ENCODE data around the gene TNNT3. TPM values are rescaled to one million over a fixed set of nuclear protein-coding genes. Genes with fewer than 3 reads are reported as not detected.

Gene TNNT3
- total RNA-seq, 4 donors from 2014 or later, result 4.6 to 21.3 (median 14.4) TPM

DNA sequence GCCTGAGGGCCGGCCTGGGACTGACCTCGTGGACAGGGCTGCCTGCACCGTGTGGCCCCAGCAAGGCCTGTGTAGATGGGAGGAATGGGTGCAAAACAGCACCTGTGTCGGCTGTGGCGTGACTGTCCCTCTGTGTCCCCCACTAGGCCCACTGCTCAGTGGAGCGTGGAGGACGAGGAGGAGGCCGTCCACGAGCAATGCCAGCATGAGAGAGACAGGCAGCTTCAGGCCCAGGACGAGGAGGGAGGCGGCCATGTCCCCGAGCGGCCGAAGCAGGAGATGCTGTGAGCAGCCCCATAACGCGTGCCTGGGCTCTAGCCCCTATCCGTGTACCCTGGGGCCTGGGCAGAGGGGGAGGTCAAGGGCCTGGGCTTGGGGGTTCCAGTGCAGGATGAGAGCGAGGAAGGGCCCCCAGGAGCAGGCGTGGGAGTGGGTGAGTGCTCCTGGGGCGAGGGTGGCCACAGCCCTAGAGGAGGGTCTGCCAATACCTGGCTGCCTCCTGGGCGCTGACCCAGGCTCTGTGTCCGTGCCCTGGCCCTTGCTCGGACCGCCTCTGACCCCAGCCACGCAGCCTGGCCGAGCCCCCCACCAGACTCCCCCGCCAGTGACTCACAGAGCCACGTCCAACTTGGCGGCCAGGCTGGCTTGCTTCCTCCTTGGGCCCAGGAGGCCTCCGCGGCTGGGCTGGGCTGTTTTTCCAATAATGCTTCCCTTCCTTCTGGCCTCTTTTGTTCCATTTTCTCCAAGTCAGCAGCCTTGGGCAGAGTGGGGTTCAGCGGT, 39.4 kb upstream of the TNNT3 start:
- ATAC-seq (ENCODE audit: low FRiP score), result no peak
- TF ChIP-seq, protein P1, sequence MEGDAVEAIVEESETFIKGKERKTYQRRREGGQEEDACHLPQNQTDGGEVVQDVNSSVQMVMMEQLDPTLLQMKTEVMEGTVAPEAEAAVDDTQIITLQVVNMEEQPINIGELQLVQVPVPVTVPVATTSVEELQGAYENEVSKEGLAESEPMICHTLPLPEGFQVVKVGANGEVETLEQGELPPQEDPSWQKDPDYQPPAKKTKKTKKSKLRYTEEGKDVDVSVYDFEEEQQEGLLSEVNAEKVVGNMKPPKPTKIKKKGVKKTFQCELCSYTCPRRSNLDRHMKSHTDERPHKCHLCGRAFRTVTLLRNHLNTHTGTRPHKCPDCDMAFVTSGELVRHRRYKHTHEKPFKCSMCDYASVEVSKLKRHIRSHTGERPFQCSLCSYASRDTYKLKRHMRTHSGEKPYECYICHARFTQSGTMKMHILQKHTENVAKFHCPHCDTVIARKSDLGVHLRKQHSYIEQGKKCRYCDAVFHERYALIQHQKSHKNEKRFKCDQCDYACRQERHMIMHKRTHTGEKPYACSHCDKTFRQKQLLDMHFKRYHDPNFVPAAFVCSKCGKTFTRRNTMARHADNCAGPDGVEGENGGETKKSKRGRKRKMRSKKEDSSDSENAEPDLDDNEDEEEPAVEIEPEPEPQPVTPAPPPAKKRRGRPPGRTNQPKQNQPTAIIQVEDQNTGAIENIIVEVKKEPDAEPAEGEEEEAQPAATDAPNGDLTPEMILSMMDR (IDR thresholded peaks at IDR 0.05), result no peak
- DNase-seq (ENCODE audit: low spot score), result no peak

DNA sequence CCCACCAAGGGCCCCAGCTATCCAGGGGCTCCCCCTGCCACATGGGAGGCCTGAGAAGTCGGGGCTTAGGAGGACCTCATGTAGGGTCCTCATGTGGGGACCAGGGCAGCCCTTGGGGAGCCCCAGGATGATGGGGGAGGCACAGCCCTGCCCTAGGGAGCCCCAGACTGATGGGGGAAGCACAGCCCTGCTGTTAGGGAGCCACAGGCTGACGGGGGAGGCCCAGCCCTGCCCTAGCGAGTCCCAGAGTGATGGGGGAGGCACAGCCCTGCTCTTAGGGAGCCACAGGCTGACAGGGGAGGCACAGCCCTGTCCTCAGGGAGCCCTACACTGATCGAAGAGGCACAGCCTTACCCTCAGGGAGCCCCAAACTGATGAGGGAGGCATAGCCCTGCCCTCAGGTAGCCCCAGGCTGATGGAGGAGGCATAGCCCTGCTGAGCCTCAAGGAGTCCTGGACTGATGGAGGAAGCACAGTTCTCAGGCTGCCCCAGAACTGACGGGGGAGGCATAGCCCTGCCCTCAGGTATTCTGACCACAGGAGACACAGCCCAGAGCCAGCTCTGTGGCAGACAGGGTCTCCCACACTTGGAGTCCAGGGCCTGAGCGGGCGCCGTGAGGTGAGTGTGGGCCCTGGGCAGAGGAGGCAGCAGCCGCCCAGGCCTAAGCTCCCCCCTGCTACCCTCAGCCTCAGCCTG, 38.6 kb upstream of the TNNT3 start:
- TF ChIP-seq, protein P1 (IDR thresholded peaks at IDR 0.05), result no peak
- DNase-seq (ENCODE audit: low spot score), result no peak

DNA sequence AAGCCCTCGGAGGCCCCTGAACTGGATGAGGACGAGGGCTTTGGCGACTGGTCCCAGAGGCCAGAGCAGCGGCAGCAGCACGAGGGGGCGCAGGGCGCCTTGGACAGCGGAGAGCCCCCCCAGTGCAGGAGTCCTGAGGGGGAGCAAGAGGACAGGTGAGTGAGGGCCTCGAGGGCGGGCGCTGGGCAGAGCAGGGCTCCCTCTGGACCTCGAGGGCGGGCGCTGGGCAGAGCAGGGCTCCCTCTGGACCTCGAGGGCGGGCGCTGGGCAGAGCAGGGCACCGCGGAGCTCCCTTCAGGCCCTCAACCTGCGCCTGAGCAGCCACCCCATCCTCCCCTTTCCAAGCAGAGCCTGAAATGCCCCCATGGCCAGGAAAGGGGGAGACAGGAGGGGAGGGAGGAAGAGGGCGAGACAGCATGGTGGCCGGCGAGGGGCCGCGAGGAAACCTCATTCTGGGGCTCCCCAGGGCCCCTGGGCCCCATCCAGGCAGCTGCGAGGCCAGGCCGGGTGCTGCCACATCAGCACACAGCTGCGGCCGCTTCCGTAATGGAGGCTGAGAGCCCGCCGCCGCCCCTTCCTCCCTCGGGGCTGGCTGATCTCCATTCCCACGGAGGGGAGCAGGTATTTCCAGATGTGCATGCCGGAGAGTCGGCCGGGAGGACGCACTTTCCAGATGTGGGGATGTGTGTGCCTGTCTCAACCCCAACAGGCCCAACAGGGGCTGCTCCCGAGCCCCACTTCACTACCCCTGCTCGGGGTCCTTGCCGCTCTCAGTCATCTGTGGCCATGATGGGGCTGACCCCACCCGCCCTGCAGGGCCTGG, 37.9 kb upstream of the TNNT3 start:
- ATAC-seq (ENCODE audit: low FRiP score) (no peak), DNase-seq (ENCODE audit: low spot score) (no peak)
- TF ChIP-seq, protein P1 (IDR thresholded peaks at IDR 0.05), result no peak

More for the DNA sequence above, 38.6 kb upstream of the TNNT3 start:
- no peak for ATAC-seq (ENCODE audit: low FRiP score)

DNA sequence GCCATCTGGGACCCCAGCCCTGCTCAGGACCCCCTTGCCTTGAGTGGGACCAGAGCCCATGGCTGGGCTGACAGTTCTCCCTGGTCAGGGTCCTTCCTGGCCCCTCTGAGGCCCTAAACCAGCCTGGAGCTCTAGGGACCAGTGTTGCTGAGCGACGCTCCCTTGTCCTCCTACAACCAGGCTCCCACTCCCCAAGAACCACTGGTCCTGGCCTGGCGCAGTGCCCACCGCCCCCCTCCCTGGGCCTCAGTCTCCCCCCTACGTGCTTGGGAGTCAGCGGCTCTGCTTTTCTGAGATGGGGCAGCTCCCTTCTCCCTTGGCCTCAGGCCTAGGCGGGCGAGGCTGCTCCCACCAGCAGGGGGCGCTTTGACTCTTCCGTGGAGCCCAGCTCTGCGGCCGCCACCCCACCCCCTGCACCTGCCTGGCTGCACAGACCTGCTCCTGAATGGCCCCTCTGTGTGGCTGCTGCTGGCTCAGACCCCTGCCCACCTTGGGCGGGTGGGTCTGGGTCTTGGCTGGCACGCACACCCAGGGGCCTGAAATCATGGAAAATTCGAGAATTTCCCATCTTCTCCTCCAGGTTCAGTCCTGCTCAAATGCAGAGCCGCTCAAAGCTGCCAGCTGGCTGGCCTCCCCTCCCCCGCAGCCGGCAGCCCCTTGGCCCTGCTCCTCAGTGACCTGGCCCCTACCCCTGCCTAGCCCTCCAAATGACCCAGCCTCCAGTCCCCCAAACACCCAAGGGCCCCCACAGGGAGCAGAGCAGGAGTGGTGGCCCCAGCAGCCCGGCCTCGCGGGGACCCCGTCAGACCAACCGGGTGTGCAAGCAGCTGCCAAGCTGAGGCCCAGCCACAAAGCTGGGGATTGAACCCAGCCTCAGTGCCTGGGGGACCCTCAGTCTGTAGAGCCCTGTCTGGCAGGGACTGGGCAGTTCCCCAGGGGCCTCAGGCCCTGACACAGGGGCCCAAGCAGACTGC, 37.0 kb upstream of the TNNT3 start:
- ATAC-seq (ENCODE audit: low FRiP score), result peak; percentile 79
- TF ChIP-seq, protein P1 (IDR thresholded peaks at IDR 0.05), result peak in 1 of 3 donors; percentile 94
- peak; percentile 62 for DNase-seq (ENCODE audit: low spot score)

DNA sequence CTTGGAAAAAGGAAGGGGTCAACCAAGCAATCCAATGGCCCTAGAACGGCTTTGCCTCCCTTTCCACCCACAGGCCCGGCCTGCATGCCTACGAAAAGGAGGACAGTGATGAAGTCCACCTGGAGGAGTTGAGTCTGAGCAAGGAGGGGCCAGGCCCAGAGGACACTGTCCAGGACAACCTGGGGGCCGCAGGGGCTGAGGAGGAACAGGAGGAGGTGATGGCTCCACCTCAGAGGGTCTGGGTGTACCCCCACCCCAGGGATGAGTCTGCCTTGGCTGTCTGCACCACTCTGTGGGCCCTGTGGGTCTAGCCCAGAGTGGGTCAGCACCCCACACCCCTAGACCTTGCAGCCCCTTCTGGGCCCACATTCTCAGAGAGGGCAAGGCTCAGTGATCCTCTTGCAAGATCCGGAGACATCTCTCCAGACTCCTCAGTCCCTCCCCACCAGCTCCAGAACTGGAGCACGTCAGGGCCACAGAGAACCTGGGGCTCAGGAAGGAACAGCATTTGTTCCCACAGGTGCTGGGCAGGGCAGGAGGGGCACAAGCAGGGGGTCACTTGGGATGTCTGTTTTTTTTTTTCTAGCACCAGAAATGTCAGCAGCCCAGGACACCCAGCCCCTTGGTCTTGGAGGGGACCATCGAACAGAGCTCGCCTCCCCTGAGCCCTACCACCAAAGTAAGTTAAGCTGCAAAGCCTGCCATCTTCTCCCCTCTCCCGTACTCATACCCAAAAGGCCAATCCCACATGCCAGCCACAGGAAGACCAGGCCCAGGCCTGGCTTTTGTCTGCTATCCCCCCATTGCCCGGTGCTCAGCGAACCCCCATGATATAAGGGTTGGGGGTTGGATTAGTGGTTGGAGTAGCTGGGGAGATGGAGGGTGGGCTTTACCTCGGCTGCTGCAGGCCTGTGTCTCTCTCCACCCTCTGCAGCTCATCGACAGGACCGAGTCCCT, 35.9 kb upstream of the TNNT3 start:
- ATAC-seq (ENCODE audit: low FRiP score), result no peak
- TF ChIP-seq, protein P1 (IDR thresholded peaks at IDR 0.05), result no peak
- no peak for DNase-seq (ENCODE audit: low spot score)

Data from omental fat pad (tissue), 4 donors.